Measurements from ENCODE around the gene OTUB1. TPM values are rescaled to one million over a fixed set of nuclear protein-coding genes. Genes with fewer than 3 reads are reported as not detected.
A peak's percentile ranks its signal among the peaks of the same experiment; 100 is the strongest.

The OTUB1 gene
- total and polyA plus RNA-seq, 2 donors from 2014 or later = 69.0 to 118 TPM

- DNase-seq = peak in 1 of 5 donors; percentile 60
- no peaks in the 10 kb centered on the region for H3K27me3 ChIP-seq (ENCODE audit: control insufficient read depth, insufficient read depth, low read length)
- no peak overlapping the region for H3K4me3 ChIP-seq (ENCODE audit: low read length in 3 of 3)
- H3K4me1 ChIP-seq (ENCODE audit: control insufficient read depth in 2 of 3, insufficient read depth in 2 of 3, low read depth in 1 of 3, low read length in 3 of 3) = peaks cover 0 to 17% (median 8%) of the 10 kb centered on the region in 3 donors
- no peak for TF ChIP-seq CTCF (IDR thresholded peaks at IDR 0.05; ENCODE audit: borderline replicate concordance, extremely low read depth, insufficient read depth)
- no peaks in the 10 kb centered on the region for H3K9me3 ChIP-seq (ENCODE audit: control insufficient read depth in 2 of 3, insufficient read depth in 1 of 3, low read length in 3 of 3)
- H3K36me3 ChIP-seq (ENCODE audit: control insufficient read depth in 2 of 3, insufficient read depth in 3 of 3, low read length in 3 of 3) = no peaks in the 10 kb centered on the region
- no peak for FAIRE-seq
- intact Hi-C loops (cut with DNase I) = no loop called here
- no peak overlapping the region for H3K27ac ChIP-seq (ENCODE audit: low read depth in 2 of 2, low read length in 2 of 2)
- H3K9ac ChIP-seq (ENCODE audit: low read length in 3 of 3) = no peak overlapping the region
These were observed 23.5 kb downstream of the OTUB1 start for GRCh38 chr11:64009710-64010109.

GRCh38 chr11:64010783-64011182 is 24.5 kb downstream of the OTUB1 start:
- intact Hi-C loops (cut with DNase I) = no loop called here
- Histone ChIP-seq H3K27me3 (ENCODE audit: control insufficient read depth, insufficient read depth, low read length) (no peaks in the 10 kb centered on the region), H3K9ac (ENCODE audit: low read length in 3 of 3) (no peak overlapping the region), H3K9me3 (ENCODE audit: control insufficient read depth in 2 of 3, insufficient read depth in 1 of 3, low read length in 3 of 3) (no peaks in the 10 kb centered on the region), H3K4me1 (ENCODE audit: control insufficient read depth in 2 of 3, insufficient read depth in 2 of 3, low read depth in 1 of 3, low read length in 3 of 3) (peaks cover 0 to 16% (median 8%) of the 10 kb centered on the region in 3 donors), H3K27ac (ENCODE audit: low read depth in 2 of 2, low read length in 2 of 2) (no peak overlapping the region), H3K4me3 (ENCODE audit: low read length in 3 of 3) (no peak overlapping the region), H3K36me3 (ENCODE audit: control insufficient read depth in 2 of 3, insufficient read depth in 3 of 3, low read length in 3 of 3) (no peaks in the 10 kb centered on the region)
- no peak for DNase-seq
- TF ChIP-seq CTCF (IDR thresholded peaks at IDR 0.05; ENCODE audit: borderline replicate concordance, extremely low read depth, insufficient read depth) = no peak
- FAIRE-seq = no peak

GRCh38 chr11:64011371-64011770 is 25.1 kb downstream of the OTUB1 start:
- Histone ChIP-seq H3K9ac (ENCODE audit: low read length in 3 of 3) (no peak overlapping the region), H3K4me3 (ENCODE audit: low read length in 3 of 3) (no peak overlapping the region), H3K4me1 (ENCODE audit: control insufficient read depth in 2 of 3, insufficient read depth in 2 of 3, low read depth in 1 of 3, low read length in 3 of 3) (peaks cover 0 to 16% (median 5%) of the 10 kb centered on the region in 3 donors), H3K27me3 (ENCODE audit: control insufficient read depth, insufficient read depth, low read length) (no peaks in the 10 kb centered on the region), H3K9me3 (ENCODE audit: control insufficient read depth in 2 of 3, insufficient read depth in 1 of 3, low read length in 3 of 3) (no peaks in the 10 kb centered on the region), H3K36me3 (ENCODE audit: control insufficient read depth in 2 of 3, insufficient read depth in 3 of 3, low read length in 3 of 3) (no peaks in the 10 kb centered on the region), H3K27ac (ENCODE audit: low read depth in 2 of 2, low read length in 2 of 2) (no peak overlapping the region)
- DNase-seq (no peak), FAIRE-seq (no peak)
- intact Hi-C loops (cut with DNase I) = no loop called here
- no peak for TF ChIP-seq CTCF (IDR thresholded peaks at IDR 0.05; ENCODE audit: borderline replicate concordance, extremely low read depth, insufficient read depth)
